Measurements from ENCODE around the gene GNA15.

The GNA15 gene

GRCh38 chr19:3116621-3117020, 19.2 kb upstream of the GNA15 start:
- 98% methylated on average over 17 of the region's 21 CpGs for WGBS (ENCODE audit: insufficient coverage)
- H3K4me1 ChIP-seq (ENCODE audit: control extremely low read depth in 1 of 4, control insufficient read depth in 4 of 4, insufficient read depth in 4 of 4, low read length in 3 of 4): no peaks in the 10 kb centered on the region
- DNase-seq: no peak
- peaks cover 0 to 37% (median 5%) of the 10 kb centered on the region in 4 experiments for H3K36me3 ChIP-seq (ENCODE audit: control insufficient read depth in 4 of 4, insufficient read depth in 4 of 4, low read length in 3 of 4)
- no peak overlapping the region for H3K4me3 ChIP-seq (ENCODE audit: control insufficient read depth in 1 of 7, extremely low read depth in 1 of 7, insufficient read depth in 4 of 7, low read depth in 2 of 7, low read length in 6 of 7)
- no peaks in the 10 kb centered on the region for H3K27me3 ChIP-seq (replicated peaks in 2 of 5; ENCODE audit: control insufficient read depth in 4 of 5, insufficient read depth in 5 of 5, low read length in 4 of 5)
- no peak overlapping the region for H3K27ac ChIP-seq (ENCODE audit: insufficient read depth in 1 of 2, low read depth in 1 of 2, low read length in 2 of 2, poor library complexity in 1 of 2, severe bottlenecking in 2 of 2)
- no peaks in the 10 kb centered on the region for H3K9me3 ChIP-seq (ENCODE audit: control extremely low read depth in 1 of 5, control insufficient read depth in 4 of 5, insufficient read depth in 2 of 5, low read depth in 1 of 5, low read length in 4 of 5)
- POLR2A ChIA-PET: no interaction called here
- CTCF ChIA-PET: interaction anchor here (1.2 to 4.0 kb wide), 5 partner anchors 9 to 154 kb away, joined by 3 to 24 read pairs (median 5); no protein-coding TSS in a partner anchor

GRCh38 chr19:3117716-3118115, 18.1 kb upstream of the GNA15 start:
- H3K36me3 ChIP-seq (ENCODE audit: control insufficient read depth in 4 of 4, insufficient read depth in 4 of 4, low read length in 3 of 4): peaks cover 0 to 46% (median 3%) of the 10 kb centered on the region in 4 experiments
- H3K4me1 ChIP-seq (ENCODE audit: control extremely low read depth in 1 of 4, control insufficient read depth in 4 of 4, insufficient read depth in 4 of 4, low read length in 3 of 4): no peaks in the 10 kb centered on the region
- ChIA-PET CTCF (interaction anchor here (1.4 to 4.0 kb wide), 3 partner anchors 8 to 25 kb away, joined by 3 to 24 read pairs (median 18); no protein-coding TSS in a partner anchor), POLR2A (no interaction called here)
- no peaks in the 10 kb centered on the region for H3K9me3 ChIP-seq (ENCODE audit: control extremely low read depth in 1 of 5, control insufficient read depth in 4 of 5, insufficient read depth in 2 of 5, low read depth in 1 of 5, low read length in 4 of 5)
- H3K27ac ChIP-seq (ENCODE audit: insufficient read depth in 1 of 2, low read depth in 1 of 2, low read length in 2 of 2, poor library complexity in 1 of 2, severe bottlenecking in 2 of 2): no peak overlapping the region
- WGBS (ENCODE audit: insufficient coverage): 94% methylated on average over 8 of the region's 20 CpGs
- no peak for DNase-seq
- no peak overlapping the region for H3K4me3 ChIP-seq (ENCODE audit: control insufficient read depth in 1 of 7, extremely low read depth in 1 of 7, insufficient read depth in 4 of 7, low read depth in 2 of 7, low read length in 6 of 7)
- no peaks in the 10 kb centered on the region for H3K27me3 ChIP-seq (replicated peaks in 2 of 5; ENCODE audit: control insufficient read depth in 4 of 5, insufficient read depth in 5 of 5, low read length in 4 of 5)

DNA sequence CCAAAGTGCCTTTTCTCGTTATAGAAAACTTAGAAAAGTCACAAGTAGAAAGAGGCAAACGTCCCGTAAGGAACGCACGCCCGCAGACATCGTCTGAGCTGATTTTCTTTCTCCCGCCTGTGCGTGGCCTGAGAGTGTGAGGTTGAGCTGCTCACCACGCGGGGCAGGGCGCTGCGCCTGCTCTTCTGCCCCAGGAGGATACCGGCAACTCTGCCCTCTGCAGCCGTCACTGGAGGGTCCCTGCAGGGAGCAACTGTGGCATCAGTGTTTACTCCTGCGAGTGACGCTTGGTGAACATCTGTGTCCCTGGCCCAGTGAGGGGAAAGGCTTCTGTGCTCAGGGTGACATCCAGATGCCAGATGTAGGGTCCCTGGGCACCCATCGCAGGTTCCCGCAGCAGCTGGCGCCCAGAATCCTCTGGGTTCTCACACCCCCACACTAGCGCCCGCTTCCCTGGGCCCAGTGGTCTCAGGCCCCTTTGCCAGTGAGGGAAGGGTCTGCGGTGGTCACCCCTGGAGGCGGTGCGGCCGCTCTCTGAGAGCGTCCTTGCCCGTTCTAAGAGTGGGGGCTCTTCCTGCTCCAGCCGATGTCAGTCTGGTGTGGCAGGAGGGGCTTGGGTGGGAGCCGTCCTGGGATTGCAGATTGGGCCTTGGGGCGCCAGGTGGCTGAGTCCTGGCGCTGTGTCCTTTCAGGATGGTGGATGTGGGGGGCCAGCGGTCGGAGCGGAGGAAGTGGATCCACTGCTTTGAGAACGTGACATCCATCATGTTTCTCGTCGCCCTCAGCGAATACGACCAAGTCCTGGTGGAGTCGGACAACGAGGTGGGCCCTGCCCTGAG, 17.4 kb upstream of the GNA15 start:
- ChIA-PET POLR2A (interaction anchor here (0.9 kb wide), 1 partner anchor 42 kb away, joined by 3 read pairs; no protein-coding TSS in a partner anchor), CTCF (interaction anchor here (3.6 to 4.0 kb wide), 2 partner anchors 7 to 11 kb away, joined by 18 to 24 read pairs; no protein-coding TSS in a partner anchor)
- no peaks in the 10 kb centered on the region for H3K27me3 ChIP-seq (replicated peaks in 2 of 5; ENCODE audit: control insufficient read depth in 4 of 5, insufficient read depth in 5 of 5, low read length in 4 of 5)
- H3K4me1 ChIP-seq (ENCODE audit: control extremely low read depth in 1 of 4, control insufficient read depth in 4 of 4, insufficient read depth in 4 of 4, low read length in 3 of 4): peaks cover 0 to 4% (median under 1%) of the 10 kb centered on the region in 4 experiments
- H3K9me3 ChIP-seq (ENCODE audit: control extremely low read depth in 1 of 5, control insufficient read depth in 4 of 5, insufficient read depth in 2 of 5, low read depth in 1 of 5, low read length in 4 of 5): no peaks in the 10 kb centered on the region
- 93% methylated on average over 38 of the region's 42 CpGs for WGBS (ENCODE audit: insufficient coverage)
- no peak overlapping the region for H3K4me3 ChIP-seq (ENCODE audit: control insufficient read depth in 1 of 7, extremely low read depth in 1 of 7, insufficient read depth in 4 of 7, low read depth in 2 of 7, low read length in 6 of 7)
- H3K27ac ChIP-seq (ENCODE audit: insufficient read depth in 1 of 2, low read depth in 1 of 2, low read length in 2 of 2, poor library complexity in 1 of 2, severe bottlenecking in 2 of 2): no peak overlapping the region
- DNase-seq: no peak
- peaks cover 0 to 41% (median 3%) of the 10 kb centered on the region in 4 experiments for H3K36me3 ChIP-seq (ENCODE audit: control insufficient read depth in 4 of 4, insufficient read depth in 4 of 4, low read length in 3 of 4)

- Histone ChIP-seq H3K27me3 (replicated peaks in 2 of 5; ENCODE audit: control insufficient read depth in 4 of 5, insufficient read depth in 5 of 5, low read length in 4 of 5) (no peaks in the 10 kb centered on the region), H3K36me3 (ENCODE audit: control insufficient read depth in 4 of 4, insufficient read depth in 4 of 4, low read length in 3 of 4) (peaks cover 0 to 38% (median 3%) of the 10 kb centered on the region in 4 experiments), H3K9me3 (ENCODE audit: control extremely low read depth in 1 of 5, control insufficient read depth in 4 of 5, insufficient read depth in 2 of 5, low read depth in 1 of 5, low read length in 4 of 5) (no peaks in the 10 kb centered on the region), H3K27ac (ENCODE audit: insufficient read depth in 1 of 2, low read depth in 1 of 2, low read length in 2 of 2, poor library complexity in 1 of 2, severe bottlenecking in 2 of 2) (no peak overlapping the region), H3K4me1 (ENCODE audit: control extremely low read depth in 1 of 4, control insufficient read depth in 4 of 4, insufficient read depth in 4 of 4, low read length in 3 of 4) (peaks cover 0 to 11% (median 5%) of the 10 kb centered on the region in 4 experiments), H3K4me3 (ENCODE audit: control insufficient read depth in 1 of 7, extremely low read depth in 1 of 7, insufficient read depth in 4 of 7, low read depth in 2 of 7, low read length in 6 of 7) (no peak overlapping the region)
- DNase-seq: no peak
- POLR2A ChIA-PET: interaction anchor here (0.9 kb wide), 1 partner anchor 42 kb away, joined by 3 read pairs; no protein-coding TSS in a partner anchor
- 98% methylated on average over 22 of the region's 23 CpGs for WGBS (ENCODE audit: insufficient coverage)
- CTCF ChIA-PET: interaction anchor here (0.6 kb wide), 1 partner anchor 25 kb away, joined by 3 read pairs; no protein-coding TSS in a partner anchor
Observed at GRCh38 chr19:3119071-3119595, 16.7 kb upstream of the GNA15 start.

GRCh38 chr19:3119693-3120380, 16.0 kb upstream of the GNA15 start:
- POLR2A ChIA-PET: no interaction called here
- Histone ChIP-seq H3K4me3 (ENCODE audit: control insufficient read depth in 1 of 7, extremely low read depth in 1 of 7, insufficient read depth in 4 of 7, low read depth in 2 of 7, low read length in 6 of 7) (no peak overlapping the region), H3K9me3 (ENCODE audit: control extremely low read depth in 1 of 5, control insufficient read depth in 4 of 5, insufficient read depth in 2 of 5, low read depth in 1 of 5, low read length in 4 of 5) (no peaks in the 10 kb centered on the region), H3K36me3 (ENCODE audit: control insufficient read depth in 4 of 4, insufficient read depth in 4 of 4, low read length in 3 of 4) (peaks cover 0 to 35% (median 3%) of the 10 kb centered on the region in 4 experiments), H3K27me3 (replicated peaks in 2 of 5; ENCODE audit: control insufficient read depth in 4 of 5, insufficient read depth in 5 of 5, low read length in 4 of 5) (no peaks in the 10 kb centered on the region), H3K27ac (ENCODE audit: insufficient read depth in 1 of 2, low read depth in 1 of 2, low read length in 2 of 2, poor library complexity in 1 of 2, severe bottlenecking in 2 of 2) (no peak overlapping the region), H3K4me1 (ENCODE audit: control extremely low read depth in 1 of 4, control insufficient read depth in 4 of 4, insufficient read depth in 4 of 4, low read length in 3 of 4) (peaks cover 0 to 18% (median 8%) of the 10 kb centered on the region in 4 experiments)
- 93% methylated on average over 22 of the region's 26 CpGs for WGBS (ENCODE audit: insufficient coverage)
- no peak for DNase-seq
- CTCF ChIA-PET: interaction anchor here (0.6 kb wide), 1 partner anchor 24 kb away, joined by 3 read pairs; no protein-coding TSS in a partner anchor

GRCh38 chr19:3120611-3121276, 15.1 kb upstream of the GNA15 start:
- peaks cover 0 to 26% (median 13%) of the 10 kb centered on the region in 4 experiments for H3K4me1 ChIP-seq (ENCODE audit: control extremely low read depth in 1 of 4, control insufficient read depth in 4 of 4, insufficient read depth in 4 of 4, low read length in 3 of 4)
- ChIA-PET CTCF (no interaction called here), POLR2A (no interaction called here)
- H3K9me3 ChIP-seq (ENCODE audit: control extremely low read depth in 1 of 5, control insufficient read depth in 4 of 5, insufficient read depth in 2 of 5, low read depth in 1 of 5, low read length in 4 of 5): no peaks in the 10 kb centered on the region
- DNase-seq: no peak
- H3K4me3 ChIP-seq (ENCODE audit: control insufficient read depth in 1 of 7, extremely low read depth in 1 of 7, insufficient read depth in 4 of 7, low read depth in 2 of 7, low read length in 6 of 7): no peak overlapping the region
- WGBS (ENCODE audit: insufficient coverage): 96% methylated on average over 21 of the region's 38 CpGs
- H3K27ac ChIP-seq (ENCODE audit: insufficient read depth in 1 of 2, low read depth in 1 of 2, low read length in 2 of 2, poor library complexity in 1 of 2, severe bottlenecking in 2 of 2): no peak overlapping the region
- no peaks in the 10 kb centered on the region for H3K27me3 ChIP-seq (replicated peaks in 2 of 5; ENCODE audit: control insufficient read depth in 4 of 5, insufficient read depth in 5 of 5, low read length in 4 of 5)
- peaks cover 0 to 35% (median 3%) of the 10 kb centered on the region in 4 experiments for H3K36me3 ChIP-seq (ENCODE audit: control insufficient read depth in 4 of 4, insufficient read depth in 4 of 4, low read length in 3 of 4)
